ENCODE results near the gene ZFYVE9. TPM values are rescaled to one million over a fixed set of nuclear protein-coding genes. Genes with fewer than 3 reads are reported as not detected.
"Not testable (repeated sequence)": the region's sequence is repeated elsewhere in the genome, so short reads cannot be mapped to it uniquely, and the experiment has no call there.

The ZFYVE9 gene
- total and polyA plus RNA-seq, 10 donors = 0.72 to 16.7 (median 9.2) TPM

DNA sequence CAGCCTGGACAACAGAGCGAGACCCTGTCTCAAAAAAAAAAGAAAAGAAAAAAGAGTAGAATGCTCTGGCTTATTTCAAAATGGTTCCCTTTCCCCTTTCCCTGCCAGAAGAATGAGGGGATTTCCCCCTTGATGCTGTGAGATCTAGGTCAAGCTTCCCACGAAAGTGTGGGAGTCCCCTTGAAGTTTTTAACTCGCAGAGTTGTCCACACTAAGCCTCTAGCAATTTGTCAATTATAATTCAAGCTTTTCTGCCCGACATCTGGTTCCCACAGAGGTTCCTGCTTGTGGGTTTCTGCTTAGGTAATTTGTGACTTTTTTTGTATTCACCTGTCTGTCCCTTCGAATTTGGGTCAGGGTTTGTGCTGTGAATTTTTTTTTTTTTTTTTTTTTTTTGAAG is 62.8 kb downstream of the ZFYVE9 start:
- DNase-seq = no peak
- peaks cover 0 to 18% (median 16%) of the 10 kb centered on the region in 8 donors for H3K9me3 ChIP-seq
- H3K4me1 ChIP-seq = peaks cover 0 to 4% (median 0%) of the 10 kb centered on the region in 6 donors
- H3K36me3 ChIP-seq = no peaks in the 10 kb centered on the region
- H3K4me3 ChIP-seq = no peak overlapping the region
- H3K27ac ChIP-seq = no peak overlapping the region
- TF ChIP-seq POLR2AphosphoS5 (IDR thresholded peaks at IDR 0.05) (no peak), POLR2A (IDR thresholded peaks at IDR 0.05) (no peak)
- TF ChIP-seq, protein P1, sequence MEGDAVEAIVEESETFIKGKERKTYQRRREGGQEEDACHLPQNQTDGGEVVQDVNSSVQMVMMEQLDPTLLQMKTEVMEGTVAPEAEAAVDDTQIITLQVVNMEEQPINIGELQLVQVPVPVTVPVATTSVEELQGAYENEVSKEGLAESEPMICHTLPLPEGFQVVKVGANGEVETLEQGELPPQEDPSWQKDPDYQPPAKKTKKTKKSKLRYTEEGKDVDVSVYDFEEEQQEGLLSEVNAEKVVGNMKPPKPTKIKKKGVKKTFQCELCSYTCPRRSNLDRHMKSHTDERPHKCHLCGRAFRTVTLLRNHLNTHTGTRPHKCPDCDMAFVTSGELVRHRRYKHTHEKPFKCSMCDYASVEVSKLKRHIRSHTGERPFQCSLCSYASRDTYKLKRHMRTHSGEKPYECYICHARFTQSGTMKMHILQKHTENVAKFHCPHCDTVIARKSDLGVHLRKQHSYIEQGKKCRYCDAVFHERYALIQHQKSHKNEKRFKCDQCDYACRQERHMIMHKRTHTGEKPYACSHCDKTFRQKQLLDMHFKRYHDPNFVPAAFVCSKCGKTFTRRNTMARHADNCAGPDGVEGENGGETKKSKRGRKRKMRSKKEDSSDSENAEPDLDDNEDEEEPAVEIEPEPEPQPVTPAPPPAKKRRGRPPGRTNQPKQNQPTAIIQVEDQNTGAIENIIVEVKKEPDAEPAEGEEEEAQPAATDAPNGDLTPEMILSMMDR (IDR thresholded peaks at IDR 0.05 in 8 of 11, conservative IDR thresholded peaks at IDR 0.05 in 3 of 11) = no peak
- intact Hi-C loops (cut with DNase I; ENCODE audit: low total_unique reads) = no loop called here
- peaks cover 0 to 18% (median 0%) of the 10 kb centered on the region in 7 donors for H3K27me3 ChIP-seq (replicated peaks in 1 of 7)
- 49 to 52% (median 50%) methylated on average over 5 of the region's 5 CpGs for whole genome bisulfite sequencing, 5 donors

DNA sequence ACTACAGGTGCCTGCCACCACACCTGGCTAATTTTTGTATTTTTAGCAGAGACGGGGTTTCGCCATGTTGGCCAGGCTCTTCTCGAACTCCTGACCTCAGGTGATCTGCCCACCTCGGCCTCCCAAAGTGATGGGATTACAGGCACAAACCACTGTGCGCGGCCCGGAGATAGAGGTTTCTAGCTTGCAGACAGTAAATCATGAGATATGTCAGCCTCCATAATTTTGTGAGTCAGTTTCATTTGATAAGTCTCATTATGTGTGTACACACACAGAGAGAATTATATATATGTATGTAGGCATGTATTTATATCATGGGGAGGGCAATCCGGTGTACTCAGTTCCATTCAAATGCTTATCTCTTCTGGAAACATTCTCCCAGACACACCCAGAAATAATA is 64.8 kb downstream of the ZFYVE9 start:
- WGBS, 5 donors = 88 to 97% (median 95%) methylated on average over 8 of the region's 8 CpGs
- intact Hi-C loops (cut with DNase I; ENCODE audit: low total_unique reads); H3K36me3 ChIP-seq: not testable (repeated sequence)

DNA sequence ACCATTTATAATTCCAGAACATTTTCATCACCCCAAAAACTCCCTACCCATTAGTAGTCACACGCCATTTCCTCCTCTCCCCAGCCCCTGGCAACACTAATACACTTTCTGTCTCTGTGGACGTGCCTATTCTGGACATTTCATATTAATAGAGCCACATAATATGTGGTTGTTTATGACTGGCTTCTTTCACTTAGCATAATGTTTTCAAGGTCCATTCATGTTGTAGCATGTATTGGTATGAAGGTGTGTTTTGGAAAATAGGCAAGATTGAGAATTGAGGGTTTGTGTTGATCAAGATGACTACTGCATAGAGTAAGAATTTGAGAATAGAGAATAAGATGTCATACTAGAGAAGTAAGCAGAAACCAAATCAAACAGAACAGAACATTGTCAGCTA is 67.5 kb downstream of the ZFYVE9 start:
- no peak for TF ChIP-seq POLR2A (IDR thresholded peaks at IDR 0.05)
- no peak for TF ChIP-seq POLR2AphosphoS5 (IDR thresholded peaks at IDR 0.05)
- TF ChIP-seq, protein P1 (IDR thresholded peaks at IDR 0.05 in 8 of 11, conservative IDR thresholded peaks at IDR 0.05 in 3 of 11) = no peak
- DNase-seq = no peak
- H3K9me3 ChIP-seq = peaks cover 0 to 5% (median 0%) of the 10 kb centered on the region in 8 donors
- H3K36me3 ChIP-seq = no peaks in the 10 kb centered on the region
- no peak overlapping the region for H3K27ac ChIP-seq
- WGBS, 5 donors = 74 to 92% (median 87%) methylated on average over 2 of the region's 2 CpGs
- no peak overlapping the region for H3K4me3 ChIP-seq
- no peaks in the 10 kb centered on the region for H3K4me1 ChIP-seq
- intact Hi-C loops (cut with DNase I; ENCODE audit: low total_unique reads) = no loop called here
- peaks cover 0 to 11% (median 0%) of the 10 kb centered on the region in 7 donors for H3K27me3 ChIP-seq (replicated peaks in 1 of 7)

More for the DNA sequence above, 64.8 kb downstream of the ZFYVE9 start:
- DNase-seq, H3K4me3 ChIP-seq, H3K4me1 ChIP-seq, H3K27ac ChIP-seq, H3K9me3 ChIP-seq: not testable (repeated sequence)
- H3K27me3 ChIP-seq (replicated peaks in 1 of 7) = peaks cover 0 to 18% (median 0%) of the 10 kb centered on the region in 7 donors

DNA sequence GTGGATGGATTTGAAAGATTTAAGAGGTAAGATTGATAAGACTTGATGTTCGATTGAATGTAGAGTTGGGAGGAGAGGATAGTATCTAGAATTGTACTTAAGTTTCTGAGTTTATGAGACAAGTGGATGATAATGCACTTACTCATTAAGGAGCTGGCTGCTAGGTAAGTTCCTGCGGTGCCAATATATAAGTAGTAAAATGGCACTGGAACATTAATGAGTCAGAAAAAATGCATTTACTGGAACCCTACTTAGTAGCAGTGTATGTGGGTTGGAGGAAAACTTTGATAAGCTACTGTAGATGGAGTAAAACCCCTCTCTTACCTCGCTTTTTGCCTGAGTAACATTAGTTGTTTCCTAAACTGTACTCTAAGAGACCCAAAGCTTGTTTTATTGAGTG is 68.2 kb downstream of the ZFYVE9 start:
- DNase-seq = no peak
- 76 to 93% (median 89%) methylated on average over 3 of the region's 3 CpGs for WGBS, 5 donors
- Histone ChIP-seq H3K36me3 (no peaks in the 10 kb centered on the region), H3K27me3 (replicated peaks in 1 of 7) (peaks cover 0 to 6% (median 0%) of the 10 kb centered on the region in 7 donors), H3K9me3 (peaks cover 0 to 9% (median under 1%) of the 10 kb centered on the region in 8 donors), H3K4me3 (no peak overlapping the region), H3K4me1 (no peaks in the 10 kb centered on the region), H3K27ac (no peak overlapping the region)
- TF ChIP-seq POLR2AphosphoS5 (IDR thresholded peaks at IDR 0.05) (no peak), POLR2A (IDR thresholded peaks at IDR 0.05) (no peak)
- TF ChIP-seq, protein P1 (IDR thresholded peaks at IDR 0.05 in 8 of 11, conservative IDR thresholded peaks at IDR 0.05 in 3 of 11) = no peak
- intact Hi-C loops (cut with DNase I; ENCODE audit: low total_unique reads) = no loop called here

Data from spleen (tissue), 11 donors.